HEK293 (cell line): Measurements from ENCODE around the gene MLLT6.

Experiments used
- GLIS2 ChIP-seq: fragments of 450-650 bp; formaldehyde crosslinking; IDR thresholded peaks from 2 replicates; pipeline ENCODE4 v1.5.1; 2016; ENCODE audit warnings: missing biosample characterization, missing genetic modification characterization
- ZNF777 ChIP-seq: fragments of 450-650 bp; formaldehyde crosslinking; IDR thresholded peaks from 2 replicates; pipeline ENCODE4 v1.5.1; 2017; ENCODE audit warnings: missing biosample characterization, missing genetic modification characterization, borderline replicate concordance
- TF ChIP-seq, protein P1 (sequence below): fragments of 450-650 bp; formaldehyde crosslinking; optimal IDR thresholded peaks from 2 replicates; pipeline ENCODE3; 2016; ENCODE audit warnings: missing biosample characterization, mild to moderate bottlenecking, missing genetic modification characterization
- TF ChIP-seq, protein P2 (sequence below): fragments of 450-650 bp; formaldehyde crosslinking; IDR thresholded peaks from 2 replicates; pipeline ENCODE4 v1.5.1; 2016; ENCODE audit warnings: missing biosample characterization, missing genetic modification characterization

DNA sequence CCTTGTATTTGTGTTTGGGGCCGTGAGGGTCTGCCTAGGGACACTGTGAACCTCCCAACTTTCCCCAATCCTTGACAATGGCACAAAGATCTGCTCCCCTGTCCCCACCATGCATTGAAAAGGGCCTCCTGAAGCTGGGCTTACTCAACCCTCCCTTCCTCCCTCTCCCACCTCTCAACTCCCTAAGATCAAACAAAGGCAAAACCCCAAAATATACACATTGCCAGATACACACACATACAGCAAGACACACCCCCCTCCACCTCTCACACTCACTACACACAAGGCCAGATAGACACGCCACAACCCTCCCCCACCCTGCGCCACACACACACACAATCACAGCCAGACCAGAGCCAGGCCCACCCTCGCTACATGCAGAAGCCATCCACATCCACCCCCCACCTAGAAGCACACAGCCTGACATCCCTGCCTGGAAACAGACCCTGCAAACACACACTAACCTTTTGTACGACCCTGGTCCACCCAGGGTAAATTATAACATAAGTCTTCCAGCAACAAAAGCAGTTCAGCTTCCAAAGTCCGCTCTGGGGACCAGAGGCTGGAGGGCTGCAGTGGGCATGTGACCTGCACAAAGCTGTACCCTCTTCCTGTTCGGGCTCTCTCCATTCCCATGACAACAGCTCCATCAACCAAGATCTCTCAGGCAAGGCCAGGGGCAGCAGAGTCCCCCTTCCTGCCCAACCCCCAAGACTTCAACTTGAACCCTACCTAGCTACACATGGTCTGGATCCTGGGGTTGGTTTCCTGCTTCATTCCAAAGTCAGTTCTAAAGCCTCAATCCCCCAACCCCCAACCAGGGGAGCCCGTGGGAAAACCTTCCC is 41.2 kb downstream of the MLLT6 start:
- TF ChIP-seq GLIS2 (no peak), ZNF777 (tag by site-specific recombination) (no peak)
- TF ChIP-seq, protein P1, sequence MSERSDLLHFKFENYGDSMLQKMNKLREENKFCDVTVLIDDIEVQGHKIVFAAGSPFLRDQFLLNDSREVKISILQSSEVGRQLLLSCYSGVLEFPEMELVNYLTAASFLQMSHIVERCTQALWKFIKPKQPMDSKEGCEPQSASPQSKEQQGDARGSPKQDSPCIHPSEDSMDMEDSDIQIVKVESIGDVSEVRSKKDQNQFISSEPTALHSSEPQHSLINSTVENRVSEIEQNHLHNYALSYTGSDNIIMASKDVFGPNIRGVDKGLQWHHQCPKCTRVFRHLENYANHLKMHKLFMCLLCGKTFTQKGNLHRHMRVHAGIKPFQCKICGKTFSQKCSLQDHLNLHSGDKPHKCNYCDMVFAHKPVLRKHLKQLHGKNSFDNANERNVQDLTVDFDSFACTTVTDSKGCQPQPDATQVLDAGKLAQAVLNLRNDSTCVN (tag by site-specific recombination) = no peak
- TF ChIP-seq, protein P2, sequence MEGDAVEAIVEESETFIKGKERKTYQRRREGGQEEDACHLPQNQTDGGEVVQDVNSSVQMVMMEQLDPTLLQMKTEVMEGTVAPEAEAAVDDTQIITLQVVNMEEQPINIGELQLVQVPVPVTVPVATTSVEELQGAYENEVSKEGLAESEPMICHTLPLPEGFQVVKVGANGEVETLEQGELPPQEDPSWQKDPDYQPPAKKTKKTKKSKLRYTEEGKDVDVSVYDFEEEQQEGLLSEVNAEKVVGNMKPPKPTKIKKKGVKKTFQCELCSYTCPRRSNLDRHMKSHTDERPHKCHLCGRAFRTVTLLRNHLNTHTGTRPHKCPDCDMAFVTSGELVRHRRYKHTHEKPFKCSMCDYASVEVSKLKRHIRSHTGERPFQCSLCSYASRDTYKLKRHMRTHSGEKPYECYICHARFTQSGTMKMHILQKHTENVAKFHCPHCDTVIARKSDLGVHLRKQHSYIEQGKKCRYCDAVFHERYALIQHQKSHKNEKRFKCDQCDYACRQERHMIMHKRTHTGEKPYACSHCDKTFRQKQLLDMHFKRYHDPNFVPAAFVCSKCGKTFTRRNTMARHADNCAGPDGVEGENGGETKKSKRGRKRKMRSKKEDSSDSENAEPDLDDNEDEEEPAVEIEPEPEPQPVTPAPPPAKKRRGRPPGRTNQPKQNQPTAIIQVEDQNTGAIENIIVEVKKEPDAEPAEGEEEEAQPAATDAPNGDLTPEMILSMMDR = no peak
